T-cell (primary cell): ENCODE results near the gene ISL1. TPM values are rescaled to one million over a fixed set of nuclear protein-coding genes. Genes with fewer than 3 reads are reported as not detected.

Source experiments
- ATAC-seq, 4 experiments: fragments of 200-7000 bp in 3 of 4; fragments of 150-1000 bp in 1 of 4; cut with Tn5 transposase; replicated peaks in 1 of 4; 1 replicate in 3 of 4; 2 replicates in 1 of 4; pipeline ENCODE4 v1.10.0; 2021; ENCODE audit warnings: moderate library complexity in 3 of 4, mild to moderate bottlenecking in 2 of 4, moderate number of reproducible peaks in 1 of 4
- CTCF ChIA-PET, 2 donors: fragments of 300-600 bp; sonication (Branson Sonifier 250); formaldehyde crosslinking; loops; one replicate each; lab custom pipeline; 2022; ENCODE audit warnings: antibody characterized with exemption in 2 of 2; lab: Charles Lee
- POLR2A ChIA-PET, 2 donors: fragments of 300-600 bp; sonication (Branson Sonifier 250); formaldehyde crosslinking; loops; one replicate each; lab custom pipeline; 2022; ENCODE audit warnings: antibody characterized with exemption in 2 of 2; lab: Charles Lee
- DNase-seq, 35 experiments: peaks; one replicate each; pipeline versions ENCODE4 v3.0.0 to v3.0.0-alpha.2; 2013 to 2023
- H3K27ac ChIP-seq: one replicate; pipeline ENCODE4 v1.5.1; 2013; ENCODE audit warnings: low read length
- H3K27me3 ChIP-seq, 2 experiments: replicated peaks in 1 of 2; 1 replicate in 1 of 2; 2 replicates in 1 of 2; pipeline versions ENCODE4 v1.6.1 to v1.7.0; 2013; ENCODE audit warnings: low read length in 1 of 2, mixed read lengths in 1 of 2; ENCODE audit not compliant: control insufficient read depth in 2 of 2, insufficient read depth in 2 of 2; ENCODE audit errors: extremely low read depth in 1 of 2
- H3K36me3 ChIP-seq, 2 donors: 1 replicate in 1 of 2; 2 replicates in 1 of 2; pipeline versions ENCODE4 v1.6.1 to v1.7.0; 2013; ENCODE audit warnings: low read length in 1 of 2; ENCODE audit not compliant: control insufficient read depth in 2 of 2, insufficient read depth in 1 of 2; ENCODE audit errors: extremely low read depth in 1 of 2
- H3K4me1 ChIP-seq, 2 experiments: 1 replicate in 1 of 2; 2 replicates in 1 of 2; pipeline versions ENCODE4 v1.6.1 to v1.7.0; 2013; ENCODE audit warnings: low read length in 2 of 2, mixed read lengths in 1 of 2; ENCODE audit not compliant: insufficient read depth in 2 of 2, control insufficient read depth in 1 of 2; ENCODE audit errors: extremely low read depth in 1 of 2
- H3K4me3 ChIP-seq, 2 donors: 1 replicate in 1 of 2; 2 replicates in 1 of 2; pipeline versions ENCODE4 v1.5.1 to v1.7.0; 2013; ENCODE audit warnings: mild to moderate bottlenecking in 2 of 2, low read length in 1 of 2, moderate library complexity in 1 of 2; ENCODE audit not compliant: control insufficient read depth in 1 of 2; ENCODE audit errors: extremely low read depth in 1 of 2
- H3K9me3 ChIP-seq: 2 replicates; pipeline ENCODE4 v1.7.0; 2013
- H3K27ac Mint-ChIP-seq, 2 donors: one replicate each; pipeline ENCODE4 v1.8.0; 2020 to 2021; ENCODE audit warnings: mild to moderate bottlenecking in 2 of 2, mixed read lengths in 2 of 2
- H3K27me3 Mint-ChIP-seq, 2 donors: one replicate each; pipeline ENCODE4 v1.8.0; 2021 to 2022; ENCODE audit warnings: mixed read lengths in 2 of 2
- H3K36me3 Mint-ChIP-seq: one replicate; pipeline ENCODE4 v1.8.0; 2021; ENCODE audit warnings: mixed read lengths
- H3K4me1 Mint-ChIP-seq, 3 donors: one replicate each; pipeline ENCODE4 v1.8.0; 2020 to 2022; ENCODE audit warnings: mixed read lengths in 3 of 3, mild to moderate bottlenecking in 1 of 3
- H3K4me3 Mint-ChIP-seq, 3 donors: one replicate each; pipeline ENCODE4 v1.8.0; 2020 to 2022; ENCODE audit warnings: mild to moderate bottlenecking in 3 of 3, mixed read lengths in 3 of 3, moderate library complexity in 3 of 3
- H3K9me3 Mint-ChIP-seq, 3 donors: one replicate each; pipeline ENCODE4 v1.8.0; 2020 to 2022; ENCODE audit warnings: mixed read lengths in 3 of 3
- WGBS: methylation state at CpG from one replicate; pipeline ENCODE4 v1.1.5; 2013; ENCODE audit warnings: missing lambda C conversion rate; ENCODE audit not compliant: insufficient coverage; 5-methylcytosine and 5-hydroxymethylcytosine counted together
- total RNA-seq, 35 experiments: library from RNA in 6 of 35; stranded (reverse) in 6 of 35; fragments of 120-200 nt in 1 of 35; gene quantifications; one replicate each; pipeline versions ENCODE4 v1.2.1 to v1.2.4 and lab custom pipeline; 2013 to 2026

Gene ISL1
- total RNA-seq, 5 donors from 2014 or later (not counting 1 experiment from before 2014, with no cell fraction given) = not detected

DNA sequence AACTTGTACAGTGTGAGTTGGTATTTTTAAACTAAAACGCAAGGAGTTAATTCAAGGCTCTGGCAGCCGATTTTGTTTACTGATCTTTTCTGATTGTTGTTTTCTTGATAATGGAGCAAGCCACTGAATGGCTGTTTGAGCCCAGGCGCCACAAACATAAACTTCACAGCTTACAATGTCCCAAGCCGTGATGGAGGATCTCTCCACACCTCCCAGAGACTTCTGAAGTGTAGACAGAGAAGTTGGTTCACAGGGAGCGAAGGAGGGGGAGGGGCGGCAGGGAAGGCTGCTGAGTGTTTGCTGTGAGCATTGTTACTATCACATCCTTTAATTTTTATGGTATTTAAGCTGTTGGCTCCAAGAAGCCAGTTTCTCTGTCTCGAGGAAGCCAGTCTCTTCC, 14.7 kb downstream of the ISL1 start:
- Histone ChIP-seq H3K27ac (no peak overlapping the region), H3K36me3 (no peaks in the 10 kb centered on the region), H3K27me3 (peaks cover 17 to 25% of the 10 kb centered on the region in 2 experiments), H3K9me3 (no peaks in the 10 kb centered on the region), H3K4me1 (no peaks in the 10 kb centered on the region), H3K4me3 (no peak overlapping the region)
- peaks cover 47 to 58% of the 10 kb centered on the region in 2 donors for H3K27me3 Mint-ChIP-seq
- H3K4me3 Mint-ChIP-seq = no peak overlapping the region
- peaks cover 0 to 4% (median 4%) of the 10 kb centered on the region in 3 donors for H3K9me3 Mint-ChIP-seq
- no CpG with 5 or more reads among the region's 7 CpGs for WGBS
- H3K36me3 Mint-ChIP-seq = no peaks in the 10 kb centered on the region
- H3K4me1 Mint-ChIP-seq = no peaks in the 10 kb centered on the region
- DNase-seq (no peak), ATAC-seq (no peak)
- CTCF ChIA-PET = no interaction called here
- H3K27ac Mint-ChIP-seq = no peak overlapping the region
- POLR2A ChIA-PET = no interaction called here

DNA sequence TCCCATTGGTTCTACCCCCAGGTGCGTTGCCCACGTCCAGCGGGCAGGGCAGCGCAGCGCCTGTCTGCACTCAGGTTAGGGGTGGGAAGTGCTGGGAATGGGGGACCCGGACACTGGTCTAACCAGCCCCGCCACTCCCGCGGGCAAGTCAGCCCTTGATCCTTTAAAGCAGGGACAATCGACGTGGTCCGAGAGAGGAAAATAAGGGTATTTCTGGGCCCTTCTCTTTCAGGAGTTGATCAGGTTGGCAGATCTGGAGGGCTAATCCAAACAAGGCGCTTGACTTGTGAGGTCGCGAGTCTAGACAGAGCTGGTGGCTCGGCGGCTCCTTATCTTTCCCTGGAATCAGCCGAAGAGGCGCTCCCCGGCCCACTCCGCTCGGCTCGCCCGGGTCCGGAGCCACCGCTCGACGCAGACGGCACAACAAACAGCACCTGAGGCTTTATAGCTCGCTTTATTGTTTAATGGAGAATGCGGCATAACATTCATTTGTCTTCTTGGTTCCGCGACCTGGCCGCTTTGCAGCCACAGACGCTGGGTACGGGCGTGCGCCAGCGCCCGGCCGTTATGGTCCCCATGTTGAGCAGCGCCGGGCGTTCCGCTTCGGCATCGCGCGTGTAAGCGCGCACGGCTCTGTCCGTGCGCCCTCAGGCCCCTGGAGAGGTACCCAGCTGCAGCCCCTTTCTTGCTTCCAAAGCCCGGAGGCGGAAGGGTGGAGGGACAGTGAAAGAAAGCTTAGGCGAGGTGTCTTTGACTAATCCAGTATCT, 15.8 kb downstream of the ISL1 start:
- Histone ChIP-seq H3K27me3 (peaks cover 17 to 25% of the 10 kb centered on the region in 2 experiments), H3K36me3 (no peaks in the 10 kb centered on the region), H3K4me1 (no peaks in the 10 kb centered on the region), H3K27ac (no peak overlapping the region), H3K9me3 (no peaks in the 10 kb centered on the region), H3K4me3 (no peak overlapping the region)
- Mint-ChIP-seq H3K4me1 (no peaks in the 10 kb centered on the region), H3K36me3 (no peaks in the 10 kb centered on the region), H3K9me3 (peaks cover 0 to 4% (median 4%) of the 10 kb centered on the region in 3 donors), H3K27ac (no peak overlapping the region), H3K27me3 (peaks cover 46 to 56% of the 10 kb centered on the region in 2 donors), H3K4me3 (no peak overlapping the region)
- ChIA-PET CTCF (interaction anchor here in 1 of 2 donors (0.6 kb wide), 1 partner anchor 556 kb away, joined by 5 read pairs; no protein-coding TSS in a partner anchor), POLR2A (no interaction called here)
- WGBS = 11% methylated on average over 54 of the region's 57 CpGs
- ATAC-seq (no peak), DNase-seq (no peak)

DNA sequence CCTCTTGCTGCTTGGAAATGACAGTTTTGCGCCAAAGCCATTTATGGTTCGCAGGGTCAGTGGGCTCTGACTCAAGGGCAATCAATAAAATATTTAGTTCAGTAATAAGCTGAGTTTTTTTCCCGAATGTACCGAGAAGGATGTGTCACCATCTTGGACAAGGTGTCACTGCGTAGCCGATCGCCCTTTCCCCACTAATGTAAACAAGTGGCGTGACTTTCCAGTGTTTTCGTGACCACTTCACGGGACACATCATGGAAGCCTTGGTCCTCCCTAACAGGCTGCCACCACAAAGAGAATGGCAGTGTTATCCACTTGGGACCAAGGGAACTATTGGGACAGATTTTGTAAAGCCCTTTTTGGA, 16.4 kb downstream of the ISL1 start:
- no peaks in the 10 kb centered on the region for H3K4me1 Mint-ChIP-seq
- peaks cover 17 to 25% of the 10 kb centered on the region in 2 experiments for H3K27me3 ChIP-seq
- H3K9me3 ChIP-seq = no peaks in the 10 kb centered on the region
- H3K9me3 Mint-ChIP-seq = peaks cover 0 to 4% (median 4%) of the 10 kb centered on the region in 3 donors
- no peak overlapping the region for H3K4me3 ChIP-seq
- no peak overlapping the region for H3K4me3 Mint-ChIP-seq
- H3K36me3 ChIP-seq = no peaks in the 10 kb centered on the region
- H3K27me3 Mint-ChIP-seq = peaks cover 44 to 55% of the 10 kb centered on the region in 2 donors
- no peak overlapping the region for H3K27ac Mint-ChIP-seq
- H3K36me3 Mint-ChIP-seq = no peaks in the 10 kb centered on the region
- DNase-seq (no peak), ATAC-seq (no peak)
- CTCF ChIA-PET = interaction anchor here in 1 of 2 donors (0.6 kb wide), 1 partner anchor 555 kb away, joined by 5 read pairs; no protein-coding TSS in a partner anchor
- no peaks in the 10 kb centered on the region for H3K4me1 ChIP-seq
- POLR2A ChIA-PET = no interaction called here
- 26% methylated on average over 10 of the region's 10 CpGs for WGBS
- no peak overlapping the region for H3K27ac ChIP-seq

DNA sequence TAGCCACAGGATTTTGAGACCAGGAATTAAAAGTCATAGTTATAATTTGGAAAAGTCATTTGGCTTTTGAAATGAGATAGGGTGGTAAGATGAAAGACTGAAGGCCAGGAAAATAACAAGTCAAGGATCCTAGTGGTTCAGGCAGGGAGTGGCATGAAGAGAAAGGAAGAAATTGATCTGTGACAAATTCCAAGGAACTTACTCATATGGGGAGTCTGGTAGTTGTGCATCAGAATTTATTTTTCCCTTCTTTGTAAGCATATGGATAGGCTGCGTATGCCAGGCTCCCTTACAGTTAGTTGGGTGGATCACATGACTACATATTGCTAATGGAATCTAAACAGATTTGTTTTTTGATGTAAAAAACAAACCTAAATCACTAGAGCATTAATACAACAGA, 21.0 kb downstream of the ISL1 start:
- Histone ChIP-seq H3K9me3 (no peaks in the 10 kb centered on the region), H3K4me3 (no peak overlapping the region), H3K4me1 (no peaks in the 10 kb centered on the region), H3K36me3 (no peaks in the 10 kb centered on the region), H3K27me3 (peaks cover 3 to 8% of the 10 kb centered on the region in 2 experiments), H3K27ac (no peak overlapping the region)
- ATAC-seq (no peak), DNase-seq (no peak)
- WGBS = no CpG with 5 or more reads among the region's 1 CpG
- ChIA-PET CTCF (no interaction called here), POLR2A (no interaction called here)
- Mint-ChIP-seq H3K27ac (no peak overlapping the region), H3K4me1 (no peaks in the 10 kb centered on the region), H3K27me3 (peaks cover 12 to 16% of the 10 kb centered on the region in 2 donors), H3K4me3 (no peak overlapping the region), H3K36me3 (no peaks in the 10 kb centered on the region), H3K9me3 (peaks cover 0 to 7% (median 0%) of the 10 kb centered on the region in 3 donors)

DNA sequence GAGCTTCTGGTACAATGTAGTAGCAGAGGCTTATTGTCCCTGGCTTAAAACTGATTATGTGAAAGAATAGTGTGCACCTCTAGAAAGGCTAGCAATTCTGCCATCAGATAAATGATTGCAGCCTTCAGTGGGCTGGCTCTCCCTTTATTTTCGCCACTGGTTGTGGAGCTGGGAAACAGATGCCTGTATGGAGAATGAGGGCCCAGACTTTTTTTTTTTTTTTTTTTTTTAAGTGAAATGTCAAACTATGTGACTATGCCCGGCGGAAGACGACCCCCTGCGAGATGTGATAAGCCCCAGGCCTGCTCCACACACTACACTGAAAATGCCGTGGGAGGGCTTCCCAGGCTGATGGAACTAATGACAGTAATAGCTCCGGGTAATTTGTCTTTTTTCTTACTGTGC, 28.7 kb downstream of the ISL1 start:
- H3K36me3 ChIP-seq = no peaks in the 10 kb centered on the region
- H3K27ac ChIP-seq = no peak overlapping the region
- ChIA-PET POLR2A (no interaction called here), CTCF (no interaction called here)
- WGBS = 80% methylated on average over 1 of the region's 7 CpGs
- no peak overlapping the region for H3K4me3 ChIP-seq
- H3K27ac Mint-ChIP-seq = no peak overlapping the region
- no peaks in the 10 kb centered on the region for H3K4me1 Mint-ChIP-seq
- H3K9me3 Mint-ChIP-seq = peaks cover 0 to 16% (median 4%) of the 10 kb centered on the region in 3 donors
- no peak for DNase-seq
- no peaks in the 10 kb centered on the region for H3K27me3 ChIP-seq
- no peaks in the 10 kb centered on the region for H3K27me3 Mint-ChIP-seq
- no peaks in the 10 kb centered on the region for H3K36me3 Mint-ChIP-seq
- no peak for ATAC-seq
- H3K4me1 ChIP-seq = no peaks in the 10 kb centered on the region
- H3K4me3 Mint-ChIP-seq = no peak overlapping the region
- no peaks in the 10 kb centered on the region for H3K9me3 ChIP-seq

DNA sequence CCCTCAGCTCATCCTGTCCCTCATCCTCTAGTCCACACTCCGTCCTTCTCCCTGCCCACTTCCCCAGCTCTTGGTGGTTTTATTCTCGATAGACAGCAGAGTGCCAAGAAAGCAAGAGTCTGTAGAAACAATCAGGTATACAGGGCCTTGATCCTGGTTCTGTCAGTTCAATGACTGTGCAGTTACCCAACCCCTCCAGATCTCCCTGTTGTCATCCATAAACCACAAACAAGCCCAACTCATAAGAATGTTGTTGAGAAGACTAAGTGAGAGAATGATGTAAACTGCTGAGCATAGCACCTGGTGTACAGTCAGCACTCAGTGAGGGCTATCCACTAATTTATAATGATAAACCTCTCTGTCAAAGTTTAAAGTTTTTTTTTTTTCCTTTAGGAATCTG, 31.3 kb downstream of the ISL1 start:
- peaks cover 1 to 8% (median 5%) of the 10 kb centered on the region in 3 donors for H3K9me3 Mint-ChIP-seq
- Histone ChIP-seq H3K27ac (no peak overlapping the region), H3K4me1 (no peaks in the 10 kb centered on the region), H3K4me3 (no peak overlapping the region), H3K9me3 (no peaks in the 10 kb centered on the region), H3K36me3 (no peaks in the 10 kb centered on the region), H3K27me3 (no peaks in the 10 kb centered on the region)
- DNase-seq (no peak), ATAC-seq (no peak)
- no peaks in the 10 kb centered on the region for H3K27me3 Mint-ChIP-seq
- ChIA-PET CTCF (no interaction called here), POLR2A (no interaction called here)
- no peaks in the 10 kb centered on the region for H3K36me3 Mint-ChIP-seq
- no peak overlapping the region for H3K27ac Mint-ChIP-seq
- no peak overlapping the region for H3K4me3 Mint-ChIP-seq
- H3K4me1 Mint-ChIP-seq = no peaks in the 10 kb centered on the region
- 92% methylated on average over 2 of the region's 2 CpGs for WGBS
